GM18508 (cell line): Measurements from ENCODE around the gene C19orf12.
"Not testable (repeated sequence)": the region's sequence is repeated elsewhere in the genome, so short reads cannot be mapped to it uniquely, and the experiment has no call there.

Experiments
- ATAC-seq: cut with Tn5 transposase; IDR thresholded peaks from one replicate; pipeline ENCODE4 v1.9.1; 2021; ENCODE audit warnings: moderate number of reproducible peaks; ENCODE audit not compliant: insufficient read depth, unreplicated experiment

C19orf12 gene

DNA sequence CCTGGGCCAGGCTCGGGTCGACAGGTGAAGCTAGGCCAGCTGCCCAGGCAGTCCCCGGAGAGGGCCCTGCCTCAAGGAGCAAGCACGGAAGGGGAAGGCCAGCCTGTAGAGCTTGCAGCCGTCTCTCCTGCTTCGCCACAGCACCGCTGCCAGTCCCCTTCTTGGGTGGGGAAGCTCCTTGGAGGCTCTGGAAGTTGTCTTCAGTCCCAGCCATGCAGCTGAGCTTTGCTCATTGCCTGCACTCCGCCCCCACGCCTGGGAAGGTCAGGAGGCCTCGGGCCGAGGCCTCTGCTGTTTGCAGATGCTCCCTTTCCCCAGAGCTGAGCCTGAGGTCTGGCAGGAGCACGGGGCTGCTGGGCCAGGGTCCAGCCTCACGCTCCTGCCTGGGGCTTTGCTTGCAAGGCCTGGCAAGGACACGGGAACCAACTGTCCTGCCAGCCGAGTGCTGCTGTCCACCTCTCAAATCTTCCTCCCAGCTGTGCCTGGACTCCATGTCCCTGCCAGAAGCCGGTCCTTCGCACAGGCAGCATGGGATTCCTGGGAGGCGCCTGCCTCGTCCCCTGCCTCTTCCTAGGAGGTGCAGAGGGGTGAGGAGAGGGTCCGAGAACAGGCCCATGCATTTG lies 36.5 kb downstream of the C19orf12 start:
- ATAC-seq, result no peak

DNA sequence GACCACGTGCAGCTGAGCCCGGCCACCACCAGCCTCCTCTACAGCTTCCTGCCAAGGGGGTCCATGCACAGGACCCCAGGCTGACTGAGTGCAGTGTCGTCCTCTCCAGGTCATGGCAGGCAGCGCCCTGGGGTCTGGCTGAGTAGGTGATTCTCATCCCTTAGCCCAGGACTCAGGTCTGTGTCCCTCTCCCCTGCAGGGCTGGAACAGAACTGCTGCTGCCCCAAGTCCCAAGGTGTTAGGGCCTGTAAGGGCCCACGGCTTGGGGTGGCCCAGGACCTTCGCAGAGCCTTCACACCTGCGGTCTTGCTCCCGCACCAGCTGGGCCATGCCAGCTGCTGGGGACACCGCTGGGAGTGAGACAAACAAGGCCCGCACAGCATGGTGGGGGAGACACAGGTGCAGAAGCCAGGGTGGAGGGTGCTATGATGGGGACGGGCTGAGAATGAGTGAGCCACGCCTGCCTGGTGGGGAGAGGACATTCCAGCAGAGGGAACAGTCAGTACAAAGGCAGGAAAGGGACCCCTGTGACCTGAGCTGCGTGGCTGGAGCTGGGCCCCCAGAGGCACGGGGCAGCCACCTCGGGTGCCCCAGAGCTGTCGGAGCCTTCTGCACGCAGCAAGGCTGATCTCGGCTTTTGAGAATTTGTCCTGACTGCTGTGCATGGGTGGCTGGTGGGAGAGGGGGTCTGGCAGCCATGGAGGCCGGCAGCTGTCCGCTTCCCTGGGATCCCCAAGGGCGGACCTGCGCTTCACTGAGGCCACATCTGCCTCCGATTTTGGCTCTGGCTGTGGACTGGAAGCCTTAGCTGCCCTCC lies 37.9 kb downstream of the C19orf12 start:
- ATAC-seq, result no peak

DNA sequence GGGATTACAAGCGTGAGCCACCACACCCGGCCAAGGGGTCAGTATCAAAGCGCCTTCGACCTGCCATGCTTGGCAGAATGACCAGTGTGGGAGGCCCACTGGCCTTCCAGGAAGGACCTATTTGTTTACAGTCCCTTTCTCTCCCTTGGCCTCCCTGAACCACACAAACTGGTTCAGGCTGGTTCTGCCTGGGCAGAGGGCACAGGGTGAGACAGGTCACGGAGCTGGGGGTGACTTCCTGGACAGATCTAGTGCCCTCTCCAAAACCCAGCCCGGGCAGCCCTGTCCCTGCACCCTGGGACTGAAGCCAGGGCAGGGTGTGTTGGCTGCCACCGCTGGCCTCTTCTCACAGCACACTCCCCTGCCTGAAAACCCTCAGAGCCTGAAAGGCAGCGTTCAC lies 38.5 kb downstream of the C19orf12 start:
- ATAC-seq, result no peak

DNA sequence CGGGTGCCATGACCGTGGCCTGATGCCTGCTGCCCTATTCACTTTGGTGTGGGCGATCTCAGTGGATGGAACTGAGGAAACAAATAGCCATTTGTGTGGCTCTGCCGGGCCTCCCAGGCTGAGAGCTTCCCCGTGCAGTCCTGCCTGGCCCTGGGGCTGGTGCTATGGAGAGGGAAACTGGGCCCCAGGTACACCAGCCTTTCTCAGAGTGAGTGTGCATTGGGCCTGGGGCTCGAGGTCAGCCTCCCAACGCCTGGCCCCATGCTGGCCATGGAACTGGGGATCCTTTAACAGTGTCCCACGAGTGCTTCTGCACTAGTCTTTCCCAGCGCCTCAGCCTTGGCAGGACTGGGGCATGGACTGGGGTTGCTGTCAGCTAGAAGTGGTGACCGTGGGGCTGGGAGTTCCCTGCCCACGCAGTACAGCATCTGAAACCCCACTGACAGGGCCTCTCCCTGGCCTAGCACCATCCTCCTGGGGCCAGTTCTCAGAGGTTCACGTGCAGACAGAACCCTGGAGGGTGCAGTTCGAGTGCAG lies 39.3 kb downstream of the C19orf12 start:
- ATAC-seq, result no peak

DNA sequence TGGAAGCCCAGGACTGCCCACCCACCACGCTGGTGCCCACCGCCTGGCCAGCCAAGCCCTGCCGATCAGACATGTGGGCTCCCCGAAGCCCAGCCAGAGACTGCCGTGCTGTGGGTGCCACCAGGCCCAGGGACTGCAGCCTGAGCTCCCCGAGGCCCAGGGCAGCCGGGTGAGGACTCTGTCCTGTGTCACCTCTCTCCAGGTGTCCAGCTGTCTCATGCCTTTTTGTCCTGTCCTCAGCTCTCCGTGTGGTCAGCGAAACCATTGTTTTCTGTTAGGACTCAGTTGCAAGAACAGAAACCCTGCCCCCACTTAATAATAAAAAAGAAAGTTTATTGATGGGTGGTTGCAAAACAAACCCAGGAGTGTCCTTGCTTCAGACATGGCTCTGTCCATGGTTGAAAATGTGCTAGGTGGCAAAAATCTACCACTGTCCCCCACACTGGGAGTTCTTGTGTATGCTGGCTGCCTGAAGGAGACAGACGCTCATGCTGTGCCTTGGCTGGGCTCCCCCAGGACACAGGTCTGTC lies 39.9 kb downstream of the C19orf12 start:
- ATAC-seq, result no peak

DNA sequence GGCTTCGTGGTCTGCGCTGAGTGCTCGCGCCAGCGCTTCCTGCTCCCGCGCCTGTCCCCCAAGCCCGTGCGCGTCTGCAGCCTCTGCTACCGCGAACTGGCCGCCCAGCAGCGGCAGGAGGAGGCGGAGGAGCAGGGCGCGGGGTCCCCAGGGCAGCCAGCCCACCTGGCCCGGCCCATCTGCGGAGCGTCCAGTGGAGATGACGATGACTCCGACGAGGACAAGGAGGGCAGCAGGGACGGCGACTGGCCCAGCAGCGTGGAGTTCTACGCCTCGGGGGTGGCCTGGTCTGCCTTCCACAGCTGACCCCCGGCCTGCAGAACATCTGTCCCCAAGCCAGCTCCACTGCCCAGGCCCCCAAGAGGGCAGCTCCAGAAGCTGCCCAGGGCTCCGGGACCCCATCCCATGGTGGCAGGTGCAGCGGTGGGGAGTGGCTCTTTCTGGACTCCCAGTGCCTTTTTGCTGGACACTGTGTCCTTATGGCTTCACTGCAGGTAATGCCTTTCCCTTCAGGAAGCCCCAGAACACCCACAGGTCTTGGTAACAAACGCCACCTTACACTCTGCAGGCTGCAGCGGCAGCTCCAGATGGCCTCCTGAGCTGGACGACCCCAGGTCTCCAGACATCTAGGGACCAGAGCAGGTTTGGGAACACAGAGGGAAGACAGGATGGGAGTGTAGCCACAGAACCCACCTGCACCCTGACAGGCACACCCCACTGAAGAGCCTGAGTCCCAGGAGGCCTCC lies 40.5 kb downstream of the C19orf12 start:
- ATAC-seq, result no peak

DNA sequence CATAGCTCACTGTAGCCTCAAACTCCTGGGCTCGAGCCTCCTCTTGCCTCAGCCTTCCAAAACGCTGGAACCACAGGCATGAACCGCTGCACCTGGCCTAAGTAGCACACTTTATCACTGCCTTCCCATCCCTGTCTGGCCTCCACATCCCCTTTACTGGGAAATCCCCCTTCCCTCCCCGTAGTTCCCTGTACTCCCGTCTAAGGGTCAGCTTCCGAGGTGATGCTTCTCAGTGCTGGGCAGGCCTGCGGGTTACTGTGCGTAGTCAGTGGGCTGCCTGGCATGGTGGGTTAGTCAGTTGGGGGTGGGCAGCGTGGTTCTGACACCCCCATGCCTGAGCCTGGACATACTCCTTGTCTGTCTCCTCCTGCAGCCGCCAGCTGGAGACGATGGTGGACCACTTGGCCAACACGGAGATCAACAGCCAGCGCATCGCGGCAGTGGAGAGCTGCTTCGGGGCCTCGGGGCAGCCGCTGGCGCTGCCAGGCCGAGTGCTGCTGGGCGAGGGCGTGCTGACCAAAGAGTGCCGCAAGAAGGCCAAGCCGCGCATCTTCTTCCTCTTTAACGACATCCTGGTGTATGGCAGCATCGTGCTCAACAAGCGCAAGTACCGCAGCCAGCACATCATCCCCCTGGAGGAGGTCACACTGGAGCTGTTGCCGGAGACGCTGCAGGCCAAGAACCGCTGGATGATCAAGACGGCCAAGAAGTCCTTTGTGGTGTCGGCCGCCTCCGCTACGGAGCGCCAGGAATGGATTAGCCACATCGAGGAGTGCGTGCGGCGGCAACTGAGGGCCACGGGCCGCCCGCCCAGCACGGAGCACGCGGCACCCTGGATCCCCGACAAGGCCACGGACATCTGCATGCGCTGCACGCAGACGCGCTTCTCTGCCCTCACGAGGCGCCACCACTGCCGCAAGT lies 41.4 kb downstream of the C19orf12 start:
- ATAC-seq, result no peak

DNA sequence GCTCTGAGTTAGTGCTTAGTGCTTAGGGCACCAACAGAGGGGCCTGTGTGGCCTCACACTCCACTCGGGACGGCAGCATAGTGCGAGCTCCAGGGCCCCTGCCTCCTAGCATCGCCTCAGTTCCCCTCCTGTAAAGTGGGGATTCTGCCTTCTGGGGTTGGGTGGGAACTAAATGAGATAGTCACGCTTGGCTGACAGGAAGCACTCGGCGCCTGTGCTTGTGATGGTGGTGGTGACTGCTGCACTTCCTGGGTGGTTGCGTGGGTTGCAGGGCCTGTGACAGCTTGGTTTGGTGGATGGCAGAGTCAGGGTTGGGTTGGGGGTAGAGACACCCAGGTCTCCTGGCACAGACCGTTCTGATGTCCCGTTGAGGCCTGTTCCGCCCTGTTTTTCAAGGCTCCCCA lies 42.1 kb downstream of the C19orf12 start:
- ATAC-seq, result no peak

DNA sequence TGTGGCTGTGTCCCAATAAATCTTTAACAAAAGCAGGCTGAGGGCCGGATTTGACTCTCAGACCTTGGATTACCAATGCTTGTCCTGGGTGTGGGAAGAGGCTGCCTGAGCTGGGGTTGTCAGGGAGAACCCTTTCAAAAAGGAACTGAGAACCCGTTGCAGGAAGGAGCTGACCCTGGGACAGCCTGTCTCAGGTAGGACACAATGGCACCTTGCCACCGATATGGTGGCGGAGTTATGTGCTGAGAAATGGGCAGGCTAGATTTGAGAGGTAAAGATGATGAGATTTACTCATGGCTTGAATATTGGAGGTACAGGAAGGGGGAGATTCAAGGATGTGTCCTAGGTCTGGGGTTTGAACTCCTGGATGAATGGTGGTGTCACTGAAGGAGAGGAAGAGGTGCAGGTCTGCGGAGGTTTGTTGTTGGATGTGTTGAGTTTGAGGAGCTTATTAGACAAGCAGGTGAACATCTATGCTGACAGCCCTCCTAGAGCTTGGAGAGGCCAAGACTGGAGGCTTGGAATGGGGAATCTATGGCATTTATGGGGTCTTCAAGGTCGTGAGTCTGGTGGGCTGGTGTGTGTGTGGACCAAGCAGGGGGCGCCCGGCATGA lies 42.6 kb downstream of the C19orf12 start:
- ATAC-seq, result no peak

DNA sequence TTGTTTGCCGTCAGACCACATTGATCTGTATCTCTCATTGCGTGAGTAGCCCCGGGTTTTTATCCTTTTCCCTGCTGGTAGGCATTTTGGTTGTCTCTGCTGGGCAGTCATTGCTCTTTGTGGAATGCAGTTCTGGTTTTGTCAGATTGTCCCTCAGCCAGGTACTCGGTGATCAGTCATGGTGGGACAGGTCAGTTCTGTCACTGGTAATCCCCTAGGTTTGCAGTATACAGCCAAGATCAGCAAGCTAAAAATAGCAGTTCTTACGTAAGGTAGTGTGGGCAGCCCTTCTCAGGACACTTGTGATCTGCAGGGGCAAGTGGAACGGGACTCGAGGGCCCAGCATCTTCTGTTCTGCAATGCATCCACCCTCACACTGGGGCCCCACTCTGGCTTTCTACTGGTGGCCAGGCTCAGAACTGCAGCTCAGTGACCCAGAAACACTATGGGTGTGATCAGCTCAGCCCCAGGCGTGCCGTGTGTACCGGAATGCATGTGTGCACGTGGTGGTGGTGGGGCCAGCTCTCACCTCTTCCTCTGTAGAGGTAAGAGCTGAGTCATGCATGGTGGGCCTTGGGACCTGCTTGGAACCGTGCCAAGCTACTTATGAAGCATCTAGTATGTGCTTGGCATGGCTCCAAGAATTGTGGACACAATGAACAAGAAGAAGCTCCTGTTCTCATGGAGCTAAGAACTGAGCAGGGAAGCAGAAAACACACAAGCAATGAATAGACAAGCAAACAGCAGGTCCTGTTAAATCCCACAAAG lies 43.5 kb downstream of the C19orf12 start:
- peak; percentile 59 for ATAC-seq

DNA sequence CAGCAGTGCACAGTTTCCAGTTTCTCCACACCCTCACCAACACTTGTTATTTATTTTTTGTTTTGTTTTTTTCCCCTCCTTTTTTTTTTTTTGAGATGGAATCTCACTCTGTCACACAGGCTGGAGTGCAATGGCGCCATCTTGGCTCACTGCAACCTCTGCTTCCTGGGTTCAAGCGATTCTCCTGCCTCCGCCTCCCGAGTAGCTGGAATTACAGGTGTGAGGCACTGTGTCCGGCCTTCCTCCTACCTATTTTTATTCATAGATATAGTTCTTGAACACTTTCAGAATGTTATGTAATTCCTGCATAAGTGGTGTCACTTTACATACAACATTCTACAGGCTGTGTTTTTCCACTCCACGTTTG lies 44.1 kb downstream of the C19orf12 start:
- not testable (repeated sequence) for ATAC-seq

DNA sequence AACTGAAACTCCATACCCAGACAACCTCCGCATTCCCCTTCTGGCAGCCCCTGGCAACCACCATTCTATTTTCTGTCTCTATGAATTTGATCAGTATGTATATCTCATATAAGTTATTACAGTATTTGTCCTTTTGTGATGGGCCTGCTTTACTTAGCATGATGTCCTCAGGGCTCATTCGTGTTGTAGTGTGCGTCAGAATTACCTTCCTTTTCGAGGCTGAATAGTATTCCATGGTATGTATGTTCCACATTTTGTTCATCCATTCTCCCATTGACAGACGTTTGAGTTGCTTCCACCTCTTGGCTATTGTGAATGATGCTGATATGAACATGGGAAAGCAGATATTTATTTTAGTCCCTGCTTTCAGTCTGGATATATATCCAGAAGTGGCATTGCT lies 44.8 kb downstream of the C19orf12 start:
- no peak for ATAC-seq

DNA sequence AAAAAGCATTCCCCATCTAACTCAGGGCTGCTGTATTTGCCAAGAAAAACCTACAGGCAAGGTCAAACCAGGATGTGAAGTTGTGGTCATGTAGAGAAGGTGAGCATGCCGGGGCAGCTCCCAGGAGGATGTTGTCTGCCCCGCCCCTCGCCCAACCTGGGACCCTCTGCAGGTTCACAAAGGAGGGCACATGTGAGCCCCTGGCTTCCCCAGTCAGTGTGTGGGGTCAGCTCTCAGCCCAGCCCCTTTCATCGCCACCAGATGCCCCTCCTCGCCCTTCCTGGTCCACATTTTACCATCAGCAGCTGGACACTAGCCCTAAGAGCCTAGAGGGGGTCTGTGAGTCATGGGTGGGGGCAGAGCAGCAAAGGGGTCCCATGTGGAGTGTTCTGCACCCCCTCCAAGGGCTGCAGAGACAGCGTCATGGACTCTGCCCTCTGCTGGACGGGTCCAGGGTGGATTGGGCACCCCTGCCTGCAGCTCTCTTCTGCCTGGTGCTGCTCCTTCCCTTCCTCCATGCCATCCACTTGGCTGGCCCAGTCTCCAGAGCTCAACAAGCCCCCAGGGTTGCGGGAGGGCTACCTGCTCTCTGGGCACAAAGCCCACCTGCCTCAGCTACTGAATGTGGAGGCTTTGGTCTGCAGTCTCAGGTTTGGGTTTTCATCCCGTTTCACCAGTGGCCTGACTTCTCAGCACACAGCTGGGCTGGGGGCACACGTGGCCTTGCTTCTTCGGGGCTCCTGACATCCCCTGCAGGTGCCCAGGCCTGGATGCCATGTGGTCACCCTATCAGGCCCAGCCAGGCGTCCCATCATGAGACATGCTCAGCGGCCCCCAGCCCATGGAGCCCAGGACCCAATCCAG lies 46.1 kb downstream of the C19orf12 start:
- no peak for ATAC-seq

DNA sequence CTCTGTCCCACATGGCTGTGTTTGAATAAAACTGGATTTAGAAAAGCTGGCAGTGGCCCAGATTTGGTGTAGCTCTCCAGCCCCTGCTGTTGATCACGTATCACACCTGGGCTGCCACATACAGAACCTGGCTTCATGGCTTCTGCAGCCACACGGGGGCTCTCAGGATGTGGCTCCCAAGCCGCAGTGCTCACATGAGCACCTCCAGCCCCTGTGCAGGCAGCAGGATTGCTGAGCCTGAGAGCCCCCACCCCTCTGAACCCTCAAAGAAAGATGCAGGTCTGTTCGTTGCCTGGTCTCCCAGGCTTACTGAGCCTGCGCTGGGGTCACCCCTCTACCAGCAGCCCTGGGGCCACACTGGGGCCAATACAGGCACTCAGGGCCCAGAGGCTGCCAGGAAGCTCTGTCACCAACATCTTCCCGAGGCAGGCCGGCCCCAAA lies 47.1 kb downstream of the C19orf12 start:
- no peak for ATAC-seq

DNA sequence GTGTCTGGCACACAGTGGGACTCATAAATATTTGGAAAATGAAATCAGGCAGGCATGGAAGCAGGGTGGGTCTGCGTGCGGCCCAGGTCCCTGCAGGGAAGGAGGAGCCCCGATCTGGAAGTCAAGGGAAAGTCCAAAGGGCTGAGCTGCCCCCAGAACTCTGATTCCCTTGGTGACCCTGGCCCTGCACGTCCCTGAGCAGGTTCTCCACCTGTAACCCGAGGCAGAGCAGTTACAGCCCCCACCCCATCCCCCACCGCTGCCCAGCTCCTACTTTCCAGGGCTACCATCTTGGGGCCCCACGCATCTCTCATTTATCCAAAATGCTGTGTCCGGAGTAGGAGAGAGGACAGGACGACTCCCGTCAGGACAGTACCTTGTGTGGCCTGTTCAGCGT lies 47.7 kb downstream of the C19orf12 start:
- ATAC-seq, result no peak

DNA sequence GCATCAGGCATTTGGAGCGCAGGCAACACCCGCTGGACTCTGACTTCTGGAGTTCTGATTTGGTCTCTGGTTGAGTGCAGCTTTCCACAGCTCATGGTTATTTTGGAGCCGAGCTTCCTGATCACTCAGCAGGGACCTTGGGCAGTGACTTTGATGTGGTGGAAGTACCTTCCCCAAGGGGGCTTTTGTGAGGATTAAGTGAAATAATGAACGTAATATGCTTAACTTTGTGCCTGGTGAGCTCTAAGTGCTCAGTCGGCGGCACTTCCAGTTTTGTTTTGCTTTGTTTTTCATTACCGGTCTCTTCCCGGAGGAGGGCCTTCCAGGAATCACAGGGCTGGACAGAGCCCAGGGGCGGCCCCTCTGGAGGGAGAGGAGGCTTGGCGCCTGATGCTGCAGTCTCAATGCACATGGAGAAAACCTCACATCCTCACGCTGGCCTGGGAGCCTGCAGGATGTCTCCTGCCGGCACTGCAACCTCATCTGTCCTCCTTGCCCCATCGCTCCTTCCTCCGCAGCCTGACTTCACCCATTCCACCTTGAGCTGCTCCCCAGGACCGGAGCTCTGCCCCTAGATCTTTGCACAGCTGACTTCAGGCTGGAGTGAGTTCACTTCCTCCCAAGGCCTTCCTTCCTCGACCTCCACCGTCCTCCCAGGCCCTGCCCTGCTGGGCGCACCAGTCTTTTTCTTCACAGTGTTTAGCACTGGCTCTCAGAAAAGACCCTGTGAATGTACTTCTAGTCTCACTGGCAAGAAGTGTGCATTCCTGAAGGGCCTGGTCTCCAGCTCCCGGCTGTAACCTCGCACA lies 48.3 kb downstream of the C19orf12 start:
- ATAC-seq, result no peak
